Measurements from ENCODE around the gene KCTD3.
A peak's percentile ranks its signal among the peaks of the same experiment; 100 is the strongest.

Gene KCTD3

DNA sequence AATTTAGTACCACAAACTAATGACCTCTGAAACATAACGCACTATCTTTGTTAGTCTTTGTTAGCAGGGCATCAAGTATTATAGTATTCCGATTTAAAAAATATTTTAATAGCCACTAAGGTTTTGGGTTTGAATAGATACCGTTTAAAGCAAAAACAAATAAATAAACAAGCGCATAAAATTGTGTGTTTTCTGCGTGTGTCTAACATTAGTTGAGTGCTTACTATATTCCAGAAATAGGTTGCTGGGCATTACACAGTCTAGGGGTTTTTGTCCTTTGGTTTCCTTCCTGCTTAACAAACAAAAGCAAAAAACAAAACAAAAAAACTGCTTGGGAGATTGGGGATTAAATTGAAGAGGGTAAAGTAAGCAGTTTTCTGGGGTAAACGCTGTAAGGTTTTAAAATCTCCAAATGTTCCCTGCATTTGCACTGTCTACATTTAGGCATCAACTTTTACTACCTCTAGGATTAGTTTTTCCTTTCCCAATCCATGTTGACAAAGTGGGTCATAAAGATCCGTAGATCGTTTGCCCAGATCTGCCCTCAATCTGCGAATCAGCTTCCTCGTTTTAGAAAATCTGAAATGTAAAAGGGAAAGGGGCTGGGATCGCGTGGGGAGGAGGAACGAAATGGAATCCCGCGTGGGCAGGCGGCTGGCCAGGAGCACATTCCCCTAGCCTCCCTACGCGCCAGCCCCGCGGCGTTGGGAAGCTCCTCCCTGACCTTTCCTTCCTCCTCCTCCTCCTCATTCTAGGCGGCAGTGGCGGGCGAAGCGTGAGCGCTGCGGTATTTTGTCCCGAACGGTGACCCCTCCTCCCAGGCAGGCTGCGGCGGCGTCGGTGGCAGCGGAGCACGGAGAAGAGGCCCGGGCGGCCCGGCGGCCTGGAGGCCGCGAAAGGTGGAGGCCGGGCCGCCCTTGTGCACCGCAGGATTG is at the start of gene KCTD3:
KCTD3 (plus strand) TSS at position 749 of the 935 bp plus-strand sequence. CDS start 382 bp downstream, outside the sequence.
- TF ChIP-seq, protein P1, sequence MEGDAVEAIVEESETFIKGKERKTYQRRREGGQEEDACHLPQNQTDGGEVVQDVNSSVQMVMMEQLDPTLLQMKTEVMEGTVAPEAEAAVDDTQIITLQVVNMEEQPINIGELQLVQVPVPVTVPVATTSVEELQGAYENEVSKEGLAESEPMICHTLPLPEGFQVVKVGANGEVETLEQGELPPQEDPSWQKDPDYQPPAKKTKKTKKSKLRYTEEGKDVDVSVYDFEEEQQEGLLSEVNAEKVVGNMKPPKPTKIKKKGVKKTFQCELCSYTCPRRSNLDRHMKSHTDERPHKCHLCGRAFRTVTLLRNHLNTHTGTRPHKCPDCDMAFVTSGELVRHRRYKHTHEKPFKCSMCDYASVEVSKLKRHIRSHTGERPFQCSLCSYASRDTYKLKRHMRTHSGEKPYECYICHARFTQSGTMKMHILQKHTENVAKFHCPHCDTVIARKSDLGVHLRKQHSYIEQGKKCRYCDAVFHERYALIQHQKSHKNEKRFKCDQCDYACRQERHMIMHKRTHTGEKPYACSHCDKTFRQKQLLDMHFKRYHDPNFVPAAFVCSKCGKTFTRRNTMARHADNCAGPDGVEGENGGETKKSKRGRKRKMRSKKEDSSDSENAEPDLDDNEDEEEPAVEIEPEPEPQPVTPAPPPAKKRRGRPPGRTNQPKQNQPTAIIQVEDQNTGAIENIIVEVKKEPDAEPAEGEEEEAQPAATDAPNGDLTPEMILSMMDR (IDR thresholded peaks at IDR 0.05; ENCODE audit: control insufficient read depth, insufficient read depth, low read depth, low read length, missing control alignments) = no peak
- DNase-seq (ENCODE audit: low read depth) = no peak
- H3K4me3 ChIP-seq (ENCODE audit: control insufficient read depth, low read depth, low read length) = peak within 1 kb of the TSS; percentile 80

- DNase-seq (ENCODE audit: low read depth) = peak; percentile 52
- H3K4me3 ChIP-seq (ENCODE audit: control insufficient read depth, low read depth, low read length) = no peak overlapping the region
Observed at GRCh38 chr1:215517441-215517891, 49.6 kb upstream of the KCTD3 start.

GRCh38 chr1:215518594-215518993 is 48.5 kb upstream of the KCTD3 start:
- DNase-seq (ENCODE audit: low read depth) = no peak
- no peak overlapping the region for H3K4me3 ChIP-seq (ENCODE audit: control insufficient read depth, low read depth, low read length)
- TF ChIP-seq, protein P1 (IDR thresholded peaks at IDR 0.05; ENCODE audit: control insufficient read depth, insufficient read depth, low read depth, low read length, missing control alignments) = no peak

More at GRCh38 chr1:215517441-215517891, 49.6 kb upstream of the KCTD3 start:
- TF ChIP-seq, protein P1 (IDR thresholded peaks at IDR 0.05; ENCODE audit: control insufficient read depth, insufficient read depth, low read depth, low read length, missing control alignments) = peak; percentile 77

GRCh38 chr1:215521279-215521678 is 45.8 kb upstream of the KCTD3 start:
- no peak for DNase-seq (ENCODE audit: low read depth)
- H3K4me3 ChIP-seq (ENCODE audit: control insufficient read depth, low read depth, low read length) = no peak overlapping the region
- TF ChIP-seq, protein P1 (IDR thresholded peaks at IDR 0.05; ENCODE audit: control insufficient read depth, insufficient read depth, low read depth, low read length, missing control alignments) = no peak

DNA sequence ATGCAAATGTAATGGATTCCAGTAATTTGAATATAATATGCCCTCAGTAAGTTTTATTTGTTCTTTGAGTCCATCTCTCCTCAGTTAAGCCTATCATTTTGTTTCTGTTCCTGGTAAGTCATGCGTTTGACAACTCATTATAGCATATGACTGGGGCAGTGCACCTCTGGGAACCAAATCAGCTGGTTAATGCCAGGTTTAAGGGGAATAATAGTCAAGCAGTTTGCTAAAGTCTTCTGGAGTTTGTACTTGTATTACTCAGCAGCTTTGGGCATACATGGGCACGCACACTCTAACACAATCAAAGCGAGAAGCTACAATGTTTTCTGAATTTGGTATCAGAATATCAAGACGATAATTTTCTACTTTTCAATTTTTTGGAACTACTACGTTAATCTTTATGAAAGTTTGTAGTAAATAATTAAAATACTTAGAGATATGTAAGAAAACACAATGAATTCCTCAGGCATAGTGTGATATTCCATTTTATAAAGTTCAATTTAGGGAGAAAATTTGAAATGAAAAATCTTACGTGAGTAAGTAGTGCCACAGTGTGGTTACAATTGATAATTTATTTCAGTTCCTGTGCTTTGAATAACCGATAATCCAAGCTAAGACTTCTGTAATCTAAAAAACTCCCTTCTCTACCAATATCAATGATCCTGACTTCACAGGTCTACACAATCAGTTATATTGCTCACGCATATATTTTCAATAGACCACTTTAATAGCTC is 43.8 kb upstream of the KCTD3 start:
- TF ChIP-seq, protein P1 (IDR thresholded peaks at IDR 0.05; ENCODE audit: control insufficient read depth, insufficient read depth, low read depth, low read length, missing control alignments) = no peak

DNA sequence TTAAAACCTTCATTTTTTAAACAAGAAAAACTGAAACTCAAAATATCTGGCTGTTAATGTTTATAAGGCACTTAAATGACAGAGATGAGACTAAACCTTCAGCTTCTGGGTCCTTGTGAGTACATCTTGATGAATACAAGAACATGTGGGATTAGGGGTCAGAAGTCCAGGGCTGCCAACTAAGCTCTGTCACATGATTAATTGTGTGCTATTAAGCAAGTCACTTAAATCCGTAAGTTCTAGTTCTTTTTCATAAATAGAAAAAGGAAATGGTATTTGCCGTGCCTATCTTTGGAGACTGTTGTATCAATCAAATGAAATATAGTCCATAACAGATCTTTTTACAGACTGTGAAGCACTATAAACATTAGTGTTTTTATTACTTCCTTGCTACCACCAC is 43.2 kb upstream of the KCTD3 start:
- H3K4me3 ChIP-seq (ENCODE audit: control insufficient read depth, low read depth, low read length) = no peak overlapping the region
- TF ChIP-seq, protein P1 (IDR thresholded peaks at IDR 0.05; ENCODE audit: control insufficient read depth, insufficient read depth, low read depth, low read length, missing control alignments) = no peak
- DNase-seq (ENCODE audit: low read depth) = no peak

More for the DNA sequence above, 43.8 kb upstream of the KCTD3 start:
- DNase-seq (ENCODE audit: low read depth) = no peak
- H3K4me3 ChIP-seq (ENCODE audit: control insufficient read depth, low read depth, low read length) = no peak overlapping the region
